GM21723 (cell line): ENCODE data around the gene MAP7D3.
"Not testable (repeated sequence)": the region's sequence is repeated elsewhere in the genome, so short reads cannot be mapped to it uniquely, and the experiment has no call there.

Experiments
- ATAC-seq: cut with Tn5 transposase; IDR thresholded peaks from one replicate; pipeline ENCODE4 v1.9.1; 2021; ENCODE audit warnings: mild to moderate bottlenecking, moderate library complexity; ENCODE audit not compliant: unreplicated experiment

Gene MAP7D3

GRCh38 chrX:136186023-136186413 lies 65.2 kb downstream of the MAP7D3 start:
- ATAC-seq = no peak

- no peak for ATAC-seq
These were observed 65.7 kb downstream of the MAP7D3 start for GRCh38 chrX:136185401-136186022.

- ATAC-seq = no peak
These were observed 67.3 kb downstream of the MAP7D3 start for GRCh38 chrX:136183917-136184316.

GRCh38 chrX:136183172-136183571 lies 68.0 kb downstream of the MAP7D3 start:
- no peak for ATAC-seq

- no peak for ATAC-seq
These were observed 68.8 kb downstream of the MAP7D3 start for GRCh38 chrX:136182414-136182813.

GRCh38 chrX:136179133-136179532 lies 72.1 kb downstream of the MAP7D3 start:
- no peak for ATAC-seq

- ATAC-seq = no peak
These were observed 74.8 kb downstream of the MAP7D3 start for GRCh38 chrX:136176399-136176825.

- ATAC-seq = no peak
These were observed 79.8 kb downstream of the MAP7D3 start for GRCh38 chrX:136171420-136171819.

GRCh38 chrX:136170139-136170800 lies 80.9 kb downstream of the MAP7D3 start:
- ATAC-seq = no peak

- no peak for ATAC-seq
These were observed 82.1 kb downstream of the MAP7D3 start for GRCh38 chrX:136168929-136169735.

GRCh38 chrX:136167989-136168388 lies 83.2 kb downstream of the MAP7D3 start:
- not testable (repeated sequence) for ATAC-seq

GRCh38 chrX:136166221-136166855 lies 84.9 kb downstream of the MAP7D3 start:
- no peak for ATAC-seq

GRCh38 chrX:136165406-136165805 lies 85.8 kb downstream of the MAP7D3 start:
- ATAC-seq = no peak

GRCh38 chrX:136163689-136164088 lies 87.5 kb downstream of the MAP7D3 start:
- ATAC-seq = no peak
